Cardiac fibroblast (primary cell): Measurements from ENCODE around the gene ISCU.

ENCODE experiments used
- DNase-seq, 2 donors: peaks; one replicate each; pipeline versions ENCODE4 v3.0.0 to v3.0.0-alpha.2; 2010; ENCODE audit warnings: low read depth in 2 of 2
- H3K4me3 ChIP-seq, 2 donors: replicated peaks in 1 of 2; 1 replicate in 1 of 2; 2 replicates in 1 of 2; pipeline ENCODE4 v1.5.1; 2011; ENCODE audit warnings: low read depth in 2 of 2, low read length in 2 of 2, mild to moderate bottlenecking in 2 of 2, moderate library complexity in 1 of 2
- CTCF ChIP-seq: IDR thresholded peaks from one replicate; pipeline ENCODE4 v1.5.1; 2011; ENCODE audit warnings: low read depth, mild to moderate bottlenecking, low read length, inconsistent platforms

The ISCU gene

GRCh38 chr12:108592033-108592909 lies 29.9 kb downstream of the ISCU start:
- no peak for DNase-seq
- H3K4me3 ChIP-seq: no peak overlapping the region
- no peak for TF ChIP-seq CTCF

- DNase-seq: no peak
- H3K4me3 ChIP-seq: no peak overlapping the region
- no peak for TF ChIP-seq CTCF
Observed at GRCh38 chr12:108594323-108594903, 32.0 kb downstream of the ISCU start.

GRCh38 chr12:108594960-108595710 lies 32.7 kb downstream of the ISCU start:
- TF ChIP-seq CTCF: no peak
- H3K4me3 ChIP-seq: no peak overlapping the region
- DNase-seq: no peak

- no peak for TF ChIP-seq CTCF
Observed at GRCh38 chr12:108595711-108596647, 33.6 kb downstream of the ISCU start.

GRCh38 chr12:108596854-108597558 lies 34.6 kb downstream of the ISCU start:
- H3K4me3 ChIP-seq: peak overlapping the region in 1 of 2 donors; percentile 45
- DNase-seq: no peak
- TF ChIP-seq CTCF: no peak

More at GRCh38 chr12:108595711-108596647, 33.6 kb downstream of the ISCU start:
- DNase-seq: no peak
- peak overlapping the region in 1 of 2 donors; percentile 32 for H3K4me3 ChIP-seq
